Memory B cell (primary cell): Measurements from ENCODE around the gene SAMD1.
A peak's percentile ranks its signal among the peaks of the same experiment; 100 is the strongest.

Experiments used
- ATAC-seq: fragments of 150-1000 bp; cut with Tn5 transposase; 2 replicates; pipeline ENCODE4 v1.10.0; 2021; ENCODE audit warnings: low read depth, mild to moderate bottlenecking, moderate library complexity
- DNase-seq, 2 donors: peaks; one replicate each; pipeline ENCODE4 v3.0.0; 2022; ENCODE audit warnings: low spot score in 2 of 2
- H3K27ac Mint-ChIP-seq: one replicate; pipeline ENCODE4 v1.8.0; 2022; ENCODE audit warnings: mild to moderate bottlenecking, moderate library complexity, mixed read lengths
- H3K27me3 Mint-ChIP-seq: one replicate; pipeline ENCODE4 v1.8.0; 2022; ENCODE audit warnings: mixed read lengths
- H3K36me3 Mint-ChIP-seq: one replicate; pipeline ENCODE4 v1.8.0; 2022; ENCODE audit warnings: mild to moderate bottlenecking, mixed read lengths
- H3K4me1 Mint-ChIP-seq: one replicate; pipeline ENCODE4 v1.8.0; 2022; ENCODE audit warnings: mixed read lengths
- H3K4me3 Mint-ChIP-seq: one replicate; pipeline ENCODE4 v1.8.0; 2022; ENCODE audit warnings: mild to moderate bottlenecking, moderate library complexity, mixed read lengths
- H3K9me3 Mint-ChIP-seq: one replicate; pipeline ENCODE4 v1.8.0; 2022; ENCODE audit warnings: mixed read lengths

Gene SAMD1

DNA sequence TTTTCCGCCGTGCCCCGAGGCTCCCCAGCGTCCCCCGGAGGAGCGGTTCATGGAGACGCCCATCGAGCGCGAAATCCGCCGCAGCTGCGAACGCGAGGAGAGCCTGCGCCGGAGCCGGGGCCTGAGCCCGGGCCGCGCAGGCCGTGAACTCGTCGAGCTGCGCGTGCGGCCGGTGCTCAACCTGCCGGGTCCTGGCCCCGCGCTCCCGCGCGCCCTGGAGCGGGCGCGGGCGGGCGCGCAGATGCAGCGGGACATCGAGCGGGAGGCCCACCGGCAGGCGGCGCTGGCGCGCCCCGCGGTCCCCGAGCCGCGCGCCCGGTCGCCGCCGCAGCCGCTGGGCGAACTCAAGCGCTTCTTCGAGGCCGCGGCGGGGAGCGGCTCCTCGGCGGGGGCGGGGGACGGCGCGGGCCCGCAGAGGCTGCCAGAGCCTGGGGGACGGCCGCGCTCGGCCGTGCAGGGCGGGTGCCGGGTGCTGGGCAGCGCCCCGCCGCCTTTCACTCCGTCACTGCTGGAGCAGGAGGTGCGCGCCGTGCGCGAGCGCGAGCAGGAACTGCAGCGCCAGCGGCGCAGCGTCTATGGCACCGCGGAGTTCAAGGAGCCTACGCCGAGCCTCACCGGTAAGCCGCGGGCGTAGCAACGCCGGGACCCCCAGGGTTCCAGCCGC is 17.2 kb downstream of the SAMD1 start:
- H3K27ac Mint-ChIP-seq = peak overlapping the region; percentile 18
- DNase-seq (peak; percentile 84 to 89), ATAC-seq (peak; percentile 74)
- no peaks in the 10 kb centered on the region for H3K36me3 Mint-ChIP-seq
- peak overlapping the region; percentile 86 for H3K4me3 Mint-ChIP-seq
- H3K27me3 Mint-ChIP-seq = no peaks in the 10 kb centered on the region
- no peaks in the 10 kb centered on the region for H3K9me3 Mint-ChIP-seq
- peaks cover 7% of the 10 kb centered on the region for H3K4me1 Mint-ChIP-seq

DNA sequence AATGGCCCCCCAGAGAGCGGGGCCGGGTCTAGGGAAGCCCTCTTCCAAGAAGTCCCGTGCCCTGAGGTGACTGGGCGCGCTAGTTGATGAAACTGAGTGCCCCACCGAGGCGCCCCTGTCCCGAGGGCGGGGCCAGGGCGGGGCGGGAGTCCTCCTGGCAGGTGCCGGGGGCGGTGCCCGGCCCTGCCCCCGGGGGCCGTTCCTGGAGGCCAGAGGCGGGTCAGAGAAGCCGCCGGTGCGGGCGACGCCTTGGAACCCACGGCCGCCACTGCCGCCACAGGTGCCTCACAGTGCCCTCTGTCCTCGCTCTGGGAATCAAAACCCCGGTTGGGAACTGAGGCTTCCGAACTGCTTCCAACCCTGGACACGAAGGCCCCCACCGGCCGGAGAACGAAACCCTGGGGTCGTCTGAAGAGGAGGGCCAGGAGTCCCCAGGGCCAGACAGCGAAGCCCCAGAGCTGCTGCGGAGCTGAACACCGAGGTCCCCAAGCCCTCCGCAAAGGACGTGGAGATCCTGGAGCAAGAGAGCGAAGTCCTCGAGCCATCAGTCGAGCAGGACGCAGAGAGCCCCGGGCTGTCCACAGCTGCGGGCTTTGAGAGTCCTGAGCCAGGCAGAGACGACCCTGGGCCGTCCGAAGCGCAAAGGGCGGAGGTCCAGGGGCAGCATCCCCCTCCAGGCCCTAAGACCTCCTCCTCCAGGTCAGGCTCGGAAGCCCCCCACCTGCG is 17.9 kb downstream of the SAMD1 start, which contains the start of gene MISP3:
Gene MISP3, plus strand, starts transcription at position 252 of the 726 bp plus-strand sequence. CDS start 524 bp downstream, outside the sequence.
- Mint-ChIP-seq H3K4me3 (peak within 1 kb of the TSS; percentile 86), H3K4me1 (peaks cover 6% of the 10 kb centered on the region), H3K36me3 (no peaks in the 10 kb centered on the region), H3K27ac (no peak within 1 kb of the TSS), H3K9me3 (no peaks in the 10 kb centered on the region), H3K27me3 (no peaks in the 10 kb centered on the region)
- no peak for ATAC-seq
- peak in 1 of 2 donors; percentile 52 for DNase-seq

DNA sequence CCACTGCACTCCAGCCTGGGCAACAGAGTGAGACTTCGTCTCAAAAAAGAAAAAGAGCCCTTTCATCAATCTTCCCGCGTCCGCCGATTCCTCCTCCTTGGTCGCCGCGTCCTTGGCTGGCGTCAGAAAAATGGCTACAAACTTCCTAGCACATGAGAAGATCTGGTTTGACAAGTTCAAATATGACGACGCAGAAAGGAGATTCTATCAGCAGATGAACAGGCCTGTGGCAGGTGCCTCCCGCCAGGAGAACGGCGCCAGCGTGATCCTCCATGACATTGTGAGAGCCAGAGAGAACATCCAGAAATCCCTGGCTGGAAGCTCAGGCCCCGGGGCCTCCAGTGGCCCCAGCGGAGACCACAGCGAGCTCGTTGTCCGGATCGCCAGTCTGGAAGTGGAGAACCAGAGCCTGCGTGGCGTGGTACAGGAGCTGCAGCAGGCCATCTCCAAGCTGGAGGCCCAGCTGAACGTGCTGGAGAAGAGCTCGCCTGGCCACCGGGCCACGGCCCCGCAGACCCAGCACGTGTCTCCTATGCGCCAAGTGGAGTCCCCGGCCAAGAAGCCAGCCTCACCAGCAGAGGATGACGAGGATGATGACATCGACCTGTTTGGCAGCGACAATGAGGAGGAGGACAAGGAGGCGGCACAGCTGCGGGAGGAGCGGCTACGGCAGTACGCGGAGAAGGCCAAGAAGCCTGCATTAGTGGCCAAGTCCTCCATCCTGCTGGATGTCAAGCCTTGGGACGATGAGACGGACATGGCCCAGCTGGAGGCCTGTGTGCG is 20.1 kb downstream of the SAMD1 start:
- no peak overlapping the region for H3K27ac Mint-ChIP-seq
- no peaks in the 10 kb centered on the region for H3K36me3 Mint-ChIP-seq
- peaks cover 4% of the 10 kb centered on the region for H3K27me3 Mint-ChIP-seq
- no peak overlapping the region for H3K4me3 Mint-ChIP-seq
- no peak for DNase-seq
- peaks cover 6% of the 10 kb centered on the region for H3K4me1 Mint-ChIP-seq
- ATAC-seq = no peak
- H3K9me3 Mint-ChIP-seq = no peaks in the 10 kb centered on the region

DNA sequence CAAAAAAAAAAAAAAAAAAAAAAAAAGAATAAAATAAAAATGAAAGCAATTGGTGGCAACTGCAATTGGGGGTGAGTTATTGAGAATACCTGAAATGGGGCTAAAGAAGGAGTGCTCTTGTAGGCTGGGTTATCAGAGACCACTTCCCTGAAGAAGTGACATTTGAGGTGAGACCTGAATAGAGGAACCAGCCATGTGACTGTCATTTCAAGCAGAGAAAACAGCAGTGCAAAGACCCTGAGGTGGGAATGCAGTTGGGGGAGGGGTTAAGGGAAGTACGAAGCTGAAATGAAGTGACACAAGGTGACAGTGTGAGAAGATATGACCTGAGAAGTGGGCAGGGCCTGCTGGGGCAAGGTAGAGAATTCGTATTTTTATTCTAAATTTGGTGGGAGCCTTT is 24.4 kb downstream of the SAMD1 start:
- peak; percentile 38 for ATAC-seq

DNA sequence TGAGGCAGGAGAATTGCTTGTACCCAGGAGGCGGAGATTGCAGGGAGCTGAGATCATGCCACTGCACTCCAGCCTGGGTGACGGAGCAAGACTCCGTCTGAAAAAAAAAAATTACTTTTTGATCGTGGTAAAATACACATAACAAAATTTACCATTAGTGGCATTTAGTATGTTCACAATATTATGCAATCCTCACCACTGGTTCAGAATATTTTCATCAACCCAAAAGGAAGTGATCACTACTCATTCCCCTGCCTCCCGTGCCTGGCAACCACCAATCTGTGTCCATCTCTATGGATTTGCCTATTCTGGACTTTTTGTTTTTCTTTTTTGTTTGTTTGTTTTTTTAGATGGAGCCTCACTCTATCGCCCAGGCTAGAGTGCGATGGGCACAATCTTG is 27.4 kb downstream of the SAMD1 start:
- Mint-ChIP-seq H3K9me3 (no peaks in the 10 kb centered on the region), H3K27ac (no peak overlapping the region), H3K4me1 (peaks cover 11% of the 10 kb centered on the region), H3K4me3 (no peak overlapping the region), H3K27me3 (peaks cover 22% of the 10 kb centered on the region), H3K36me3 (no peaks in the 10 kb centered on the region)
- ATAC-seq (no peak), DNase-seq (no peak)

More for the DNA sequence above, 24.4 kb downstream of the SAMD1 start:
- DNase-seq = no peak
- H3K27me3 Mint-ChIP-seq = peaks cover 7% of the 10 kb centered on the region
- no peaks in the 10 kb centered on the region for H3K36me3 Mint-ChIP-seq
- H3K4me3 Mint-ChIP-seq = no peak overlapping the region
- H3K27ac Mint-ChIP-seq = no peak overlapping the region
- H3K4me1 Mint-ChIP-seq = no peaks in the 10 kb centered on the region
- H3K9me3 Mint-ChIP-seq = no peaks in the 10 kb centered on the region

DNA sequence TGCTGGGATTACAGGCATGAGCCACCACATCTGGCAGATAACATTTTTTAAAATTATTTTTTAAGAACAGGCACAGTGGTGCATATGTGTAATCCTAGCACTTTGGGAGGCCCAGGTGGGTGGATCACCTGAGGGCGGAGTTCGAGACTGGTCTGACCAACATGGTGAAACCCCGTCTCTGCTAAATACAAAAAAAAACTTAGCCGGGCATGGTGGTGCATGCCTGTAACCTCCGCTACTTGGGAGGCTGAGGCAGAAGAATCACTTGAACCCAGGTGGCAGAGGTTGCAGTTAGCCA is 28.0 kb downstream of the SAMD1 start:
- H3K9me3 Mint-ChIP-seq = no peaks in the 10 kb centered on the region
- ATAC-seq (no peak), DNase-seq (no peak)
- H3K4me3 Mint-ChIP-seq = no peak overlapping the region
- peaks cover 14% of the 10 kb centered on the region for H3K4me1 Mint-ChIP-seq
- peaks cover 27% of the 10 kb centered on the region for H3K27me3 Mint-ChIP-seq
- H3K36me3 Mint-ChIP-seq = no peaks in the 10 kb centered on the region
- no peak overlapping the region for H3K27ac Mint-ChIP-seq

DNA sequence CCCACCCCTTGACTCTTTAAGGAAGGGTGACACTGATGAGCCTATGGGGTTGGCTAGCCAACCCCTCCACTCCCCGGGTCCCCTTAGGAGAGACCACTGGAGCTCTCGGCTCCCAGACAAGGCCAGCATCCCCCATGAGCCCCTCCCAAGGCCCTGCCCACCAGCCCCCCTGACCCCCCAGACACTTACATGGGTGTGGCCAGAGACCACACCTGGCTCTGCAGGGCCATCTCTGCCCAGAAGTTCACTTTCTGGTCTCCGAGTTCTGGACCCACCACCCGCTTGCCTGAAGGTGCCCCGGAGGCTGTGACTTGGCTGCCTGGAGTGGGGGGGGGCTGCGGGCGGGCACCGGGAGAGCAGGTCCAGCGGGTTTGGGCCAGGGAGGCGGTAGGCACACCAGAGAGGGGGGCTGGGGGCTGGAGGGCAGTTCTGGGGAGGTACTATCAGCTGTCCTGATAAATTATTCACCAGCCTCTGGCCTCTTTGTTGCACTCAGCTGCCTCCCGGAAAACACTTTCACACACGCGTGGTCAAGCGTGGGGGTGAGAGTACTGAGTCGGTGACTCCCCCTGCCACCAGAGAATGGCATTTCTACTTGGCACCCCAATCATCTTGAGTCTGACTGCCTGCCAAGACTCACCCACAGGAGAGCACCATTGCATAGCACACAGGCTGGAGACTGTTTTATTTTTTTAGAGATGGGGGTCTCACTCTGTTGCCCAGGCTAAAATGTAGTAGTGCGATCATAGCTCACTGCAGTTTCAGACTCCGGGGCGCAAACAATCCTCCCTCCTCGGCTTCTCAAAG is 28.6 kb downstream of the SAMD1 start, which contains the start of gene PALM3:
Gene PALM3, minus strand, starts transcription at position 326 of the 807 bp plus-strand sequence. Its CDS starts 96 bp downstream, at position 230.
- H3K4me1 Mint-ChIP-seq = peaks cover 14% of the 10 kb centered on the region
- H3K36me3 Mint-ChIP-seq = no peaks in the 10 kb centered on the region
- H3K27ac Mint-ChIP-seq = no peak within 1 kb of the TSS
- DNase-seq = no peak
- H3K27me3 Mint-ChIP-seq = peaks cover 28% of the 10 kb centered on the region
- H3K9me3 Mint-ChIP-seq = no peaks in the 10 kb centered on the region
- H3K4me3 Mint-ChIP-seq = no peak within 1 kb of the TSS
- no peak for ATAC-seq

DNA sequence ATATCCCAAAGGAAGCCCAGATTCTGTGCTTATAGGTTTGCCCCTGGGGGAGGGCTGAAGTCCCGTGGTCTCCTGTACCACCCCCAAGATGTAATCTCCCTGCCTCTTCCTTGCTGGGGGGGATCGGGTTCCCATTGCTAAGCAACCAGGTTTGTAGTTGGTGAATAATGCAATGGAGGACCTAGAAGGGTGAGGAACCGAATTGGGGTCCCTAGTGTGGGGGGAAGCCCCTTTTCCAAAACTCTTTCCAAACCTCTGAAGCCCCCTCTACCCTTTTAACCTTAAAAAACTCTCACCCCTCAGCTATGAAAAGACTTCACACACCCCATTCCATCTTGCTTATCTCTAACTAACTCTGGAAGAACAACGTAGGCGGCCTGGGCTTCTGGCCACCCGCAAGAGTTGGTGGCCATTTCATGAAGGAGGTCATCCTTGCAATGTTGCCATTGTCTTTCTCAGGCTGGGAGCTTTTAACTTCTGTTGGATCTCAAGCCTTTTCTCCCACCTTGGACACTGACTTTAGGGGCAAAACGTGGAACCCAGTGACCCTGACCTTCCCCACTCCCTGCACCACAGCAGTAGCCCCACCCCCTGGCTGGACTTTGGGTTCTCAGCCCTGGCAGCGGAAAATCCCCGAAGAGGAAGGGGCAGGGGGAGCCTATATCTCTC is 29.3 kb downstream of the SAMD1 start:
- H3K4me1 Mint-ChIP-seq = peaks cover 14% of the 10 kb centered on the region
- no peak for ATAC-seq
- no peak for DNase-seq
- H3K4me3 Mint-ChIP-seq = no peak overlapping the region
- H3K9me3 Mint-ChIP-seq = no peaks in the 10 kb centered on the region
- H3K27ac Mint-ChIP-seq = no peak overlapping the region
- H3K36me3 Mint-ChIP-seq = no peaks in the 10 kb centered on the region
- H3K27me3 Mint-ChIP-seq = peaks cover 29% of the 10 kb centered on the region

DNA sequence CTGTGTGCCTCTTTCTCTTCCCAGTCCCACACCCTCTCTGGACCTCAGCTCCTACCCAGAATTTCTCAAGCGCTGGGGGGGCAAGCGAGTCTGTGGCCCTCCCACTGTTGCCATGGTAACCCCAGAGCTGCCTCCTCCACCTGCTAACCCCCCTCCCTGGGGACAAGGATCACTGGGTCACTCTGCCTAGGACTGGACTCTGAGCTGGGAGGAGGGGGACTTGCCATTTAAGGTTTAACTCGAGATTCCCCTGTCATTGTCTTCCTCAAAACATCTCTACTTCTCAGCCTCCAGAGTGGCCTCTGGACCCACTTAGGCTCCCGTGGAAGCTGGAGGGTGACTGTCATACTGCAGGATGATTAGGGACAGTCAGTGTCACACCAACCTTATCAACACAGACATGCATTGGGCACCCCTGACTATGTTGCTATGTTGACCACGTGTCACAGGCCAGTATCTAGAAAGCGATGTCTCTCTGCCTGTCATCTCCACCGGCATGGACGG is 30.8 kb downstream of the SAMD1 start:
- Mint-ChIP-seq H3K36me3 (peaks cover under 1% of the 10 kb centered on the region), H3K27me3 (peaks cover 28% of the 10 kb centered on the region), H3K27ac (no peak overlapping the region), H3K9me3 (no peaks in the 10 kb centered on the region), H3K4me3 (no peak overlapping the region), H3K4me1 (peaks cover 14% of the 10 kb centered on the region)
- ATAC-seq (no peak), DNase-seq (no peak)

DNA sequence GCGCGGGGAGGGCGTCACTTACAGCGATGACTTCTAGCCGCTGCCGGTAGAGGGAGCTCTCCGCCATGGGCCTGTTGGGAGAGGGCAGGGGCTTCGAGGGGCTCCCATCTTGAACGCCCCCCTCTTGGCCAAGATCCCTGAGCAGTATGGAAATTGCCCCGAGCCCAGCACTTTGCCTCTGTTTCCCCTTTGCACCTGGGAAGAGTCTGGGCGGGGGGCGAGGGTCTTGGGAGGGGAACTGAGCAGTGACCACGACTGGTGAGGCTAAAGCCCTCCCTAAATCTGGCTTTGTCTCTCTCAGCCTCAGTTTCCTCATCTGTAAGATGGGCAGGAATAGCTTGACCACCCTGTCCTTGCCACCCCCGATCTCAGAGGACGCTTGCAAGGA is 31.5 kb downstream of the SAMD1 start:
- H3K27me3 Mint-ChIP-seq = peaks cover 28% of the 10 kb centered on the region
- DNase-seq (peak; percentile 40 to 64), ATAC-seq (peak; percentile 71)
- H3K4me3 Mint-ChIP-seq = no peak overlapping the region
- H3K27ac Mint-ChIP-seq = no peak overlapping the region
- H3K9me3 Mint-ChIP-seq = no peaks in the 10 kb centered on the region
- H3K4me1 Mint-ChIP-seq = peaks cover 19% of the 10 kb centered on the region
- H3K36me3 Mint-ChIP-seq = peaks cover 5% of the 10 kb centered on the region

DNA sequence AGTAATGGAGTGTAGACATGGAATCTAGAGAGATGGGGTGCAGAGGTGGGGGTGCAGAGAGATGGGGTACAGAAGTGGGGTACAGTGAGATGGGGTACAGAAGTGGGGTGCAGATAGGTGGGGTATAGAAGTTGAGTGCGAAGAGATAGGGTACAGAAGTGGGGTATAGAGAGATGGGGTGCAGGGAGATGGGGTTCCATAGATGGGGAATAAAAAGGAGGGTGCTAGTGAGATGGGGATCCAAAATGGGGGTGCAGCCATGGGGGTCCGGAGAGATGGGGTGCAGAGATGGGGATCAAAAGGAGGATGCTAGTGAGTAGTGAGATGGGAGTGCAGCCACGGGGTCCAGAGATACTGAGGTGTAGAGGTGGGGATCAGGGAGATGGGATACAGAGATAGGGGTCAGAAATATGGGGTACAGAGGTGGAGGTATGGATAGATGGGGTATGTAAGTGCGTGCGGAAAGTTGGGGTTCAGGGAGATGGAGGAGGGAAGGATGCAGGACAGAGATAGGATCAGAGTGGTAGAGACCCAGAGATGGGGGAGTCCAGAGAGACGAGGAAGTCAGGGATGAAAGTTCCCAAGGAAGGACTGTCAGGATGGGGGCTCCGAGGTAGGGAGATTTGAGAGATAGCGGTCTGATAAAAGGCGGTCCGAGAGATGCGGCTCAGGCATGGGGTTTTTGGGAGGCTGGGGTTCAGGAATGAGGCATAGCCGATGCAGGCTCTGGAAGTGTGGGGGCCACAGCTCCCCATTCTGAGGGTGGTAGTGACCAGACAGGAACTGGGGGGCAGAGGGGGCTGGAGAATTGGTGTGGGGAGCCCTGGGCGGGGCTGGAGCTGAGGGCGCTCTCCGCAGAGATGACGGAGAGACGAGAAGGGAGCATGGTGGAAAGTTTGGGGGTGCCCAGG is 32.1 kb downstream of the SAMD1 start:
- no peak overlapping the region for H3K27ac Mint-ChIP-seq
- no peak for ATAC-seq
- H3K9me3 Mint-ChIP-seq = no peaks in the 10 kb centered on the region
- peaks cover 28% of the 10 kb centered on the region for H3K27me3 Mint-ChIP-seq
- peaks cover 22% of the 10 kb centered on the region for H3K4me1 Mint-ChIP-seq
- no peak for DNase-seq
- peaks cover 9% of the 10 kb centered on the region for H3K36me3 Mint-ChIP-seq
- peak overlapping the region; percentile 30 for H3K4me3 Mint-ChIP-seq

DNA sequence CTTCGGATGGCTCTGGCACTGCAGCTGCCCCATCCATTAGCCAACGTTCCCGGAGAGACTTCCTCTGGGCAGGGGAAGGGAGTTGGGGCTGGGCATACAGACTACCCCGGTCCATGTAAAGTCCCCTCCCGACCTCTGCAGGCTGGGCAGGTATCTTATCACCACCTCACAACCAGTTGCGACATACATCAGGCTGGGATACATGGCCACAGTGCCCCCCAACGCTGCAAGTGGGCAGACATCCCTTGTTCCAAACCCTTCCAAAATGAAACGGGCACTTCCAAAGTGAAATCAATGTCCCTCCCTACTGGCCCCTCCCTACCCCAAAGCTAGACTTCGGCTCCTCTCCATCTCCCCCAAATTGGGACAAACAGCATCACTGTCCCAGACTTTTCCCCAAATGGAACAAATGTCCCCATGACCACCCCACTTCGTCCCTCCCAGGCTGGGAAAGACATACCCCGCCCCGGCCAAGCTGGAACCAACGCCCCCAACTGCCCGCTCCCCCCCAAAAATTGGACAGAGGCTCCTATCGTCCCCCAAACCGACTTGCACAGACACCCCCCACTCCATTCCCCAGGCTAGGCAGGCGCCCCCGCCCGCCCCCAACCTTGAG is 33.7 kb downstream of the SAMD1 start:
- Mint-ChIP-seq H3K4me3 (peak overlapping the region; percentile 34), H3K4me1 (peaks cover 22% of the 10 kb centered on the region), H3K9me3 (no peaks in the 10 kb centered on the region), H3K27me3 (peaks cover 26% of the 10 kb centered on the region), H3K36me3 (peaks cover 19% of the 10 kb centered on the region), H3K27ac (no peak overlapping the region)
- no peak for DNase-seq
- no peak for ATAC-seq
